SH-SY5Y (cell line): ENCODE results near the gene RAB8B.

Experiments used
- GATA2 ChIP-seq: IDR thresholded peaks from 2 replicates; pipeline ENCODE4 v1.6.1; 2011; ENCODE audit warnings: mild to moderate bottlenecking, low read depth, low read length
- GATA3 ChIP-seq: IDR thresholded peaks from 2 replicates; pipeline ENCODE4 v1.6.1; 2011; ENCODE audit warnings: low read depth, mild to moderate bottlenecking, low read length, moderate library complexity

Gene RAB8B

DNA sequence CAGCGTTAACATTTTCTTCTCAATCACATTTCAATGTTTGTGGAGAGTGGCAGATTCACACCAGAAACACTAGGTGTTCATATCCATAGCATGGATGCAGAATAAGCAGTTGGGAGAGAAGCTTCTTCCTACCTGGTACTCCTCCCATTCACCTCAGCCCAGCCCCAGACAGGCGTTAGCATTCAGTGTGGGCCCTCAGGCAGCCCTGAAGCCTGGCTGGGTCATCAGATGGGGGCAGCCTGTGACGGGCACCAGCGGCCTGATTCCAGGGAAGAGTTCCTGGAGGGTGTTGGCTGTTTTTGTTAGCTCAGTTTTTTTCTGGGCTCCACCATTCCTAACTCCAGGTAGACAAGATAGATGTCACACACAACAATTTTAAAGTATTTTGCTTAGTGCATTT is 119.1 kb downstream of the RAB8B start:
- TF ChIP-seq GATA2 (no peak), GATA3 (no peak)

GRCh38 chr15:63308947-63309346 is 119.5 kb downstream of the RAB8B start:
- TF ChIP-seq GATA2 (no peak), GATA3 (no peak)

DNA sequence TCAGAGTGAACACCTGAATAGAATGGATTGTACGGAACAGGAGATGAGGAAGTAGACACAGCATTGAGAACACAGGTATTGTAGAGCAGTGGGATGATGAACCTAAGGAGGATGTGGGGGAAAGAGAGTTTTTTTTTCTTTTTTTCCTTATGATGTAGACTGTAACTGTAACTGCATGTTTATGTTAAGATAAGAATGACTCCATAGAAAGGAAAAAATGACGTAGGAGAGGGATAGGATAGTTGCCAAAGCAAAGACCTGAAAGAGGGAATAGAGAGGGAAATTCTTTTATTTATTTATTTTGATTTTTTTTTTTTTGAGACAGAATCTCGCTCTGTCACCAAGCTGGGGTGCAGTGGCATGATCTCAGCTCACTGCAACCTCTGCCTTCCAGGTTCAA is 121.2 kb downstream of the RAB8B start:
- TF ChIP-seq GATA2 (no peak), GATA3 (no peak)

GRCh38 chr15:63312286-63312685 is 122.9 kb downstream of the RAB8B start:
- no peak for TF ChIP-seq GATA3
- no peak for TF ChIP-seq GATA2

- TF ChIP-seq GATA2 (peak; percentile 98), GATA3 (peak; percentile 92)
Observed at GRCh38 chr15:63313825-63314224, 124.4 kb downstream of the RAB8B start.

- TF ChIP-seq GATA3 (no peak), GATA2 (no peak)
Observed at GRCh38 chr15:63314409-63314808, 125.0 kb downstream of the RAB8B start.
